Brain microvascular endothelial cell (primary cell): ENCODE data around the gene FAM163B.
"Not testable (repeated sequence)": the region's sequence is repeated elsewhere in the genome, so short reads cannot be mapped to it uniquely, and the experiment has no call there.

Source experiments
- DNase-seq: peaks from one replicate; pipeline ENCODE4 v3.0.0-alpha.2; 2020
- H3K27ac ChIP-seq: fragments of 250-450 bp; sonication (Bioruptor Pico); 2 replicates; pipeline ENCODE4 v1.5.1; 2020; ENCODE audit warnings: mild to moderate bottlenecking, moderate library complexity
- H3K27me3 ChIP-seq: fragments of 250-450 bp; sonication (Bioruptor Pico); replicated peaks from 2 replicates; pipeline ENCODE4 v1.5.1; 2020; ENCODE audit warnings: mild to moderate bottlenecking
- H3K36me3 ChIP-seq: fragments of 250-450 bp; sonication (Bioruptor Pico); replicated peaks from 2 replicates; pipeline ENCODE4 v1.5.1; 2020; ENCODE audit warnings: mild to moderate bottlenecking
- H3K4me3 ChIP-seq: 2 replicates; pipeline ENCODE4 v1.5.1; 2011; ENCODE audit warnings: low read depth, mild to moderate bottlenecking, control low read depth, low read length, moderate library complexity
- CTCF ChIP-seq: IDR thresholded peaks from 2 replicates; pipeline ENCODE4 v1.5.1; 2011; ENCODE audit warnings: low read depth, mild to moderate bottlenecking, moderate library complexity, low read length, control low read depth, inconsistent platforms; ENCODE audit errors: missing control alignments
- in situ Hi-C: cut with HindIII; loops from 2 replicates; pipeline ENCODE4 v1.10.0; 2017; ENCODE audit warnings: low sequenced_read_pairs, low pct_ligation_motif_present

Gene FAM163B

GRCh38 chr9:133569121-133569785 lies 39.9 kb downstream of the FAM163B start:
- in situ Hi-C loops: no loop called here
- H3K36me3 ChIP-seq: no peaks in the 10 kb centered on the region
- peaks cover 2% of the 10 kb centered on the region for H3K27me3 ChIP-seq
- H3K4me3 ChIP-seq: no peak overlapping the region
- no peak overlapping the region for H3K27ac ChIP-seq
- TF ChIP-seq CTCF: no peak
- DNase-seq: no peak

- in situ Hi-C loops: no loop called here
- Histone ChIP-seq H3K36me3 (no peaks in the 10 kb centered on the region), H3K27ac (no peak overlapping the region), H3K27me3 (peaks cover 2% of the 10 kb centered on the region), H3K4me3 (no peak overlapping the region)
- no peak for DNase-seq
- TF ChIP-seq CTCF: no peak
Measured at GRCh38 chr9:133568186-133568585, 41.0 kb downstream of the FAM163B start.

GRCh38 chr9:133566817-133567216 lies 42.4 kb downstream of the FAM163B start:
- no peaks in the 10 kb centered on the region for H3K36me3 ChIP-seq

GRCh38 chr9:133566382-133566781 lies 42.8 kb downstream of the FAM163B start:
- H3K27me3 ChIP-seq: peaks cover 4% of the 10 kb centered on the region
- DNase-seq: no peak
- TF ChIP-seq CTCF: no peak
- no peaks in the 10 kb centered on the region for H3K36me3 ChIP-seq
- in situ Hi-C loops: no loop called here
- H3K4me3 ChIP-seq: no peak overlapping the region
- no peak overlapping the region for H3K27ac ChIP-seq

More at GRCh38 chr9:133566817-133567216, 42.4 kb downstream of the FAM163B start:
- no peak for TF ChIP-seq CTCF
- in situ Hi-C loops: no loop called here
- Histone ChIP-seq H3K27ac (no peak overlapping the region), H3K4me3 (no peak overlapping the region), H3K27me3 (peaks cover 4% of the 10 kb centered on the region)
- DNase-seq: no peak

- no peaks in the 10 kb centered on the region for H3K36me3 ChIP-seq
- H3K27me3 ChIP-seq: peaks cover 4% of the 10 kb centered on the region
- H3K4me3 ChIP-seq: no peak overlapping the region
- no peak overlapping the region for H3K27ac ChIP-seq
- no peak for TF ChIP-seq CTCF
- no peak for DNase-seq
- in situ Hi-C loops: no loop called here
Measured at GRCh38 chr9:133564451-133565116, 44.6 kb downstream of the FAM163B start.

GRCh38 chr9:133563814-133564213 lies 45.4 kb downstream of the FAM163B start:
- H3K36me3 ChIP-seq, H3K27ac ChIP-seq, in situ Hi-C loops, H3K4me3 ChIP-seq, DNase-seq, H3K27me3 ChIP-seq: not testable (repeated sequence)
